Measurements from ENCODE around the gene HSFY1. TPM values are rescaled to one million over a fixed set of nuclear protein-coding genes. Genes with fewer than 3 reads are reported as not detected.

HSFY1 gene
- not detected in 5 replicates for total RNA-seq (2022; extraction: Qiagen RNA extraction)

GRCh38 chrY:18546420-18546819 lies at the start of gene HSFY1:
Gene HSFY1, plus strand, starts transcription at chrY:18546720. Its CDS starts 68 bp downstream, at chrY:18546788.

Other genes with a start within 250 kb of the HSFY1 start
- gene HSFY2, start 227.0 kb downstream of the HSFY1 start, total RNA-seq (2022; extraction: Qiagen RNA extraction) = not detected in 5 replicates